MM.1S (cell line): ENCODE measurements around the gene PRKCE.

Experiments
- DNase-seq: peaks from one replicate; pipeline ENCODE4 v3.0.0-alpha.2; 2015
- H2AFZ ChIP-seq: fragments of 300-600 bp; sonication (generic); 2 replicates; pipeline ENCODE4 v1.6.0; 2016; ENCODE audit warnings: antibody characterized with exemption, low read length
- H3F3A ChIP-seq: fragments of 300-600 bp; sonication (generic); 2 replicates; pipeline ENCODE4 v1.6.1; 2016; ENCODE audit warnings: mild to moderate bottlenecking, antibody characterized with exemption, low read length, moderate library complexity, mixed read lengths; ENCODE audit not compliant: insufficient read depth
- H3K27ac ChIP-seq: fragments of 300-600 bp; sonication (generic); 2 replicates; pipeline ENCODE4 v1.5.1; 2016; ENCODE audit warnings: mild to moderate bottlenecking, low read length
- H3K27me3 ChIP-seq: fragments of 300-600 bp; sonication (generic); replicated peaks from 2 replicates; pipeline ENCODE4 v1.6.0; 2016; ENCODE audit warnings: low read length; ENCODE audit not compliant: insufficient read depth
- H3K36me3 ChIP-seq: fragments of 300-600 bp; sonication (generic); replicated peaks from 2 replicates; pipeline ENCODE4 v1.6.1; 2016; ENCODE audit warnings: mild to moderate bottlenecking, low read length, mixed read lengths; ENCODE audit not compliant: insufficient read depth
- H3K4me1 ChIP-seq: fragments of 300-600 bp; sonication (generic); 2 replicates; pipeline ENCODE4 v1.6.1; 2016; ENCODE audit warnings: low read length, mixed read lengths
- H3K4me2 ChIP-seq: fragments of 300-600 bp; sonication (generic); 2 replicates; pipeline ENCODE4 v1.6.0; 2016; ENCODE audit warnings: low read depth, low read length
- H3K4me3 ChIP-seq: fragments of 300-600 bp; sonication (generic); 2 replicates; pipeline ENCODE4 v1.5.1; 2016; ENCODE audit warnings: low read length, mixed read lengths
- H3K79me2 ChIP-seq: fragments of 300-600 bp; sonication (generic); 2 replicates; pipeline ENCODE4 v1.6.1; 2016; ENCODE audit warnings: mixed run types, low read length, mixed read lengths
- H3K9ac ChIP-seq: fragments of 300-600 bp; sonication (generic); 2 replicates; pipeline ENCODE4 v1.6.1; 2016; ENCODE audit warnings: low read length, mixed read lengths
- H3K9me2 ChIP-seq: fragments of 300-600 bp; sonication (generic); replicated peaks from 2 replicates; pipeline ENCODE4 v1.6.1; 2016; ENCODE audit warnings: mild to moderate bottlenecking, low read length, mixed read lengths; ENCODE audit not compliant: insufficient read depth
- H3K9me3 ChIP-seq: fragments of 300-600 bp; sonication (generic); replicated peaks from 2 replicates; pipeline ENCODE4 v1.6.1; 2016; ENCODE audit warnings: mild to moderate bottlenecking, low read length, mixed read lengths; ENCODE audit not compliant: insufficient read depth
- H4K20me1 ChIP-seq: fragments of 300-600 bp; sonication (generic); 2 replicates; pipeline ENCODE4 v1.6.1; 2016; ENCODE audit warnings: mild to moderate bottlenecking, low read length, moderate library complexity, mixed read lengths; ENCODE audit not compliant: insufficient read depth
- CTCF ChIP-seq: fragments of 300-600 bp; sonication (generic); IDR thresholded peaks from 2 replicates; pipeline ENCODE4 v1.5.1; 2016; ENCODE audit warnings: antibody characterized with exemption, low read length, mixed read lengths
- EZH2 ChIP-seq: fragments of 300-600 bp; sonication (generic); optimal IDR thresholded peaks from 2 replicates; pipeline ENCODE3; 2017; ENCODE audit warnings: low read depth, mild to moderate bottlenecking, antibody characterized with exemption, low read length, mixed read lengths
- EZH2phosphoT487 ChIP-seq: fragments of 300-600 bp; sonication (generic); IDR thresholded peaks from 2 replicates; pipeline ENCODE4 v1.6.1; 2018; ENCODE audit warnings: antibody characterized with exemption, low read length

The PRKCE gene

GRCh38 chr2:45793305-45793962 lies 142.0 kb downstream of the PRKCE start:
- no peak for TF ChIP-seq CTCF
- TF ChIP-seq EZH2: no peak
- H4K20me1 ChIP-seq: no peaks in the 10 kb centered on the region
- H3K4me2 ChIP-seq: no peak overlapping the region
- H3K9ac ChIP-seq: no peak overlapping the region
- H3K4me3 ChIP-seq: no peak overlapping the region
- DNase-seq: no peak
- no peaks in the 10 kb centered on the region for H3K9me3 ChIP-seq
- no peaks in the 10 kb centered on the region for H3K36me3 ChIP-seq
- H3K9me2 ChIP-seq: no peaks in the 10 kb centered on the region
- no peaks in the 10 kb centered on the region for H3K27me3 ChIP-seq
- H3F3A ChIP-seq: no peaks in the 10 kb centered on the region
- H2AFZ ChIP-seq: no peak overlapping the region
- no peak overlapping the region for H3K27ac ChIP-seq
- no peaks in the 10 kb centered on the region for H3K4me1 ChIP-seq
- no peaks in the 10 kb centered on the region for H3K79me2 ChIP-seq

- H3F3A ChIP-seq: no peaks in the 10 kb centered on the region
- H3K4me1 ChIP-seq: no peaks in the 10 kb centered on the region
- H2AFZ ChIP-seq: no peak overlapping the region
- H3K9me3 ChIP-seq: no peaks in the 10 kb centered on the region
- TF ChIP-seq EZH2phosphoT487: no peak
- no peak for TF ChIP-seq CTCF
- TF ChIP-seq EZH2: no peak
- H3K4me3 ChIP-seq: no peak overlapping the region
- no peak overlapping the region for H3K9ac ChIP-seq
- no peaks in the 10 kb centered on the region for H3K36me3 ChIP-seq
- no peak for DNase-seq
- no peaks in the 10 kb centered on the region for H3K27me3 ChIP-seq
- no peaks in the 10 kb centered on the region for H4K20me1 ChIP-seq
- H3K27ac ChIP-seq: no peak overlapping the region
- H3K9me2 ChIP-seq: no peaks in the 10 kb centered on the region
- H3K79me2 ChIP-seq: no peaks in the 10 kb centered on the region
- H3K4me2 ChIP-seq: no peak overlapping the region
Observed at GRCh38 chr2:45794134-45794617, 142.7 kb downstream of the PRKCE start.

- Histone ChIP-seq H3K79me2 (no peaks in the 10 kb centered on the region), H3K4me2 (no peak overlapping the region), H3K9me2 (no peaks in the 10 kb centered on the region), H3K27me3 (no peaks in the 10 kb centered on the region), H3K27ac (no peak overlapping the region), H3K4me1 (no peaks in the 10 kb centered on the region), H4K20me1 (no peaks in the 10 kb centered on the region), H3K9ac (no peak overlapping the region), H3F3A (no peaks in the 10 kb centered on the region), H3K9me3 (no peaks in the 10 kb centered on the region), H3K36me3 (no peaks in the 10 kb centered on the region), H3K4me3 (no peak overlapping the region), H2AFZ (no peak overlapping the region)
- no peak for DNase-seq
- TF ChIP-seq EZH2 (no peak), EZH2phosphoT487 (no peak), CTCF (no peak)
Observed at GRCh38 chr2:45796500-45796899, 145.0 kb downstream of the PRKCE start.
